ENCODE measurements around the gene LVRN.

Gene LVRN

DNA sequence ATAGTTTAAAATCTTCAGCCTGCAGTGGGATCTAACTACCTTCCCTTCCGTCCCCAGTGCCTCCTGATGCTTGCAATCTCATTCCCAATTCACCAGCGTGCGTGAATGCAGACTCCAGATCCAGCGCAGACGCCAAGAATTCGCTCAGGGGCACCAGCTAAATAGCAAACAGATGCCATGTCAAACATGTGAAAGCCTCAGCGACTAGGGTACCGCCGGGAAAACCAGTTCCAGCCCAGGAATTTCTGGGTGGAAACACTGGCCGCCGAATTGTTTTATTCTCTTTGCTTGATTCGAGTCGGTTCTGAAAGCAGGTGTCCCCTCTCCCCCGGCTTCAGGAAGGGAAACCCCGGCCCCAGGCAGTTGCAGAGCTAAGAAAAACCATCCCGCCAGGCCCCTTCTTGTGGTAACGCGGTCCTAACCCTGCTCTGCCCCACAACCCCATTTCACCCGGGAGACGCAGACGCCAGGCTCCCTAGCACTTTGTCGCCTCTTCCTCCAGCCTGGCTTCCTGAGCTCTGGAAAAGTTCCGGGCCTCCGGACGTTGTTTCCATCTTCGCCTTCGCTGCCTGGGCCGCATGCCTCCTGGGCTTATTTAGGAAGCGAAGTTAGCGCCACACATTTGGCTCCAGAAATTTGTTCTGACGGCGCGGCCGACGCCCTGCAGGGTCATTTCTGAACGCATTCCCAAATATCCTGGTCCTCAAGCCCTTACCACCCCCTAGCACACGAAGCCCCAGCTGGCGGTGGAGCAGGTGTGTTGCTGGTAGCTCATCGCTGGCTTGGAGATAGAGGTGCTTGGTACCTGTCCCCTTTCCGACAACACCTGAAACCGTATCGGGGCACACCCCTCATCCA is 665 bp upstream of the LVRN start:
- no peak for DNase-seq

GRCh38 chr5:115962565-115963402 is 509 bp downstream of the LVRN start:
- peak in 1 of 4 experiments; percentile 19 for DNase-seq

DNA sequence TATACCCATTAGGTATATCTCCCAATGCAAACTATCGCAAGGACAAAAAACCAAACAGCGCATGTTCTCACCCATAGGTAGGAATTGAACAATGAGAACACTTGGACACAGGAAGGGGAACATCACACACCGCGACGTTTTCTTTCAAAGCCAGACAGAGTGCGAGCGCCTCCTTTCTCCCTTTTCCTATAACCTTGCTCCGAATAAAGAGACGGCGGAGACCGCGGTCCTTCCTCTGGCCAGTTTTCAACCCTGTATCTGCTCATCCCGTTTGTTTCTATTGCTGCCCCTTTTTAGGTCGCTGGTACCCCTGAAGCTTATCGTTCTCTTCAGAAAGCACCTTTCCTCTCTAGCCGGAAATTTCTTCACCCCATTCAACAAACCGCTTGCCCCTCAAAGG is 1.3 kb downstream of the LVRN start:
- peak in 1 of 4 experiments; percentile 12 for DNase-seq

- DNase-seq = no peak
These were observed 6.5 kb downstream of the LVRN start for GRCh38 chr5:115968770-115969169.

DNA sequence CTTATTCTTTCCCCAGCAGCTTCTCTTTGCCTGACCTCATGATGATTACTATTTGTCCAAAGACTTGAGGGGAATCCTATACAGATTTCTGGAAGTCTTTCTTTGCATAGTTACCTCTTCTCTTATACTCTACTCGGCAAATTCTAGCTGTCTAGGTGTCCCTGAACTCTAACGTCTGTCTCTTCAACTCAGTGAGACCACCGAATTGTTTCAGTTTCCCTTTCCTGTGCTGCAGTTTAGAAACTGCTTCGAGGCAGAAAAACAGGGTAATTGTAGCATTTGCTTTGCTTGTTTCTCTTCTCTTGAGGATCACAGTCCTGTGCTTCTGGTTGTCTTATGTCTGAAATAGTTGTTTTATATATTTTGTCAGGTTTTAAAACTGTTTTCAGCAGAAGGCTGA is 14.8 kb downstream of the LVRN start:
- no peak for DNase-seq

- DNase-seq = no peak
These were observed 15.7 kb downstream of the LVRN start for GRCh38 chr5:115977988-115978387.

GRCh38 chr5:115978779-115979178 is 16.5 kb downstream of the LVRN start:
- DNase-seq = no peak

DNA sequence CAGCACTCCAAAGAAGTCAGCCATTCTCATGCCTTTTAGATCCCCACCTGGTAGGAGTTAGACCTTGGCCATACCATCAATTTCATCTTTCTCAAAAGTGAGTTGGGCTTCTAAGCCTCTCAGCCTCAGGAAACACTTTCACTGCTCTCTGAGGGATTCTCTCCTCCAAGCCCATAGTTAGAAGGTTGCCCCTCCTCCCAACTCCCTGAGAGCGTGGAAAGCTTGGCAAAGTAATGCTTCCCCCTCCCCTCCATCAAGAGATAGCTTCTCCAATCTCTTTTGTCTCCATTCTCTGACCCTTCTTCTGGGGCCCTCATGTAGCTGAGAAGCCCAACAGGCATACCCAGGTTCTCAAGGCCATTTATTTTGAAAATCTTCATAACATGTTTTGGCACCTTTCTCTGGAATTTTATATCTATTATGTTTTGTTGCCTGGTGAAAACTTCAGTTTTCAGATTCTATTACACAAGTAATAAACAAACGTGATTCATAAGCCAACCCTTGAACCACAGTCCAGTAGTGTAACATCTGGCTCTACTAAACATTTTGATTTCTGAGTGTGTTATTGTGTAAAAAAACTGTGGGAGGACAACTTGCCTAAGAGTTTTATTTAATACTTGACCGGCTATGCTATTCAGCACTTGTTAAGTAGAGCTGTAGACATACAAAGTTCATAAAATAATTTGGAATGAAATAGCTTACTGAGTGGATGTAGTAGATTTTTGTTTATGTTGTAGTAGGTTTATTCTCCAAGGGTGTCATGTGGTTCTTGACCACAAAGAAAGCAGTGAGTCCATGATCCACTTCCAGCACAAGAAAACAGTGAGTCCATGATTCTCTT is 17.1 kb downstream of the LVRN start:
- no peak for DNase-seq

DNA sequence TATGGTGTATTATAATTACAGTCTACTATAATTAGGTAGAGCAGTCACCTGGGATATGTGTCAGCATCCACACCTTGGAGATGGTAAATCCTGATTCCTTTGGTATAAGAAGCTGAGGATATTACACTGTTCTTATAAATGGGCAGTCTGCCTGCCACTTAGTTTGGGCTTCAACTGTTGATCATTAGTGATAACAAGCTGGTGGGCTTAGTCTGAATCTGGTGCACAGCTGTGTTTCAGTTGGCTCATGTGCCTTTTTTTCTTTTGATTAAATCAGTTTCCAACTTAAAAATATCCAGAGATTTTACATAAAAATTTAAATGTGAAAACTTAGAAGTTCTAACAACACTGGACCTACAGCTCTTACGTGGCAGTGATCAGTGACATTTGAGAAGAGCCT is 21.2 kb downstream of the LVRN start:
- no peak for DNase-seq

DNA sequence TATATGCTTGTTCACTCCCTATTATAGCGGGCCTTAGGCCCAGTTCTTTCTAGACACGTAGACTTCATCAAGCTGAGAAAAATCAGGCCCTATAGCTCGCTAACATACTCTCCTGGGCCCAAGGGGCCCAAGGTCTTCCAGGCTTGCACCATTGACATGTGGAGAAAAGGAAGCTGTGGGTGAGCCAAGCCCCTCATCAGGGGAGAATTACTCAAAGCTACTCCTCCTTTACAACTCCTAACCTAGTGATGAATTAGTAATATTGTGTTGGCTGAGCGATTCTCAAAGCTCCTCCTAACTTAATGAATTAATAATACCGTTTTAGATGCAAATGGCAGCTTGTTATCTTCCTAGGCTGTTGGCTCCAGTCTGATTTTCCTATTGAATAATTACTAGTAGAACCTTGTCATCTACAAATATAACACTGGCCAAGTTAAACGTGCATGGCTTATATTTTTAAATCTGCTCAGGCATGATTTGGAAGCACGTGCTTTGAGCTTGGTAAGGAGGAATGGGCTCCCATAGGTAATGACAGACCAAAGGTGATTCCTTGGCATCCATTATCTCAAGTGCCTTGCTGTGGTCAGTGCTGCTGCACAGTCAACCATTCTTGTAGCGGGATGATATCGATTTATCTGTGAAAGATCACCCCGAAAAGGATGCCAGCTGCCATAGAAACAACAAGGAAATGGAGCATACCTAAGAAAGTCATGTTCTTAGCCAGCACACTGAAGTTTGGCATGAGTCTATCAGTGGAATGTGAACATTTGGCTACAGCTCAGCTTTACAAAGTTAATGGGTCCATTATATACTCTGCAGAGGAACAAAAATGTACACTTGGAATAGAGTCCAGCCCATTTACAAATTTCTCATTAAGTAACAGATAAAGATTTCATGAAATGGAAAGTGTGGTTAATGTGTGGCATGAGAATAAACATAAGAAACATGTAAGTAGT is 23.8 kb downstream of the LVRN start:
- DNase-seq = no peak

- no peak for DNase-seq
These were observed 25.7 kb downstream of the LVRN start for GRCh38 chr5:115988002-115988401.

- no peak for DNase-seq
These were observed 30.6 kb downstream of the LVRN start for GRCh38 chr5:115992848-115993350.

- no peak for DNase-seq
These were observed 33.1 kb downstream of the LVRN start for GRCh38 chr5:115995351-115995750.

- no peak for DNase-seq
These were observed 40.0 kb downstream of the LVRN start for GRCh38 chr5:116002116-116002906.

- DNase-seq = no peak
These were observed 42.0 kb downstream of the LVRN start for GRCh38 chr5:116004248-116004647.

GRCh38 chr5:116009806-116010205 is 47.5 kb downstream of the LVRN start:
- DNase-seq = no peak

DNA sequence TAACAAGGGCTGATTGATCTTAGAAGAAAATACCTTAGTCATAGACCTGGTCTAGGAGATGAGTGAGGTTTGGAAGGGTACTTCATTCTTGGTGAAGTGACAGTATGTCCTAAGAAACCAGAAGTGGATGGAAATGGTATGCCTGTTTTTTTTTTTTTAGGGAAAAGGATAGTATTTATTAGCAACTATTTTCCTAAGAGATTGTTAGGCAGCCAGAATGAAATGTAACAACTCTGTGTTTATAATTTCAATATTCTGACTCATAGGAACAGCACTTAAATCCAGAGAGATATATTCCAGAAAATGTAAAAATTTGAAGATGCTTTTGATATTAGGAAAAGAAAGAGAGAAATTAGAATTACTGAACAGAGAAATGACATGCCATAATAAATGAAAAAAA is 48.8 kb downstream of the LVRN start:
- DNase-seq = no peak

DNA sequence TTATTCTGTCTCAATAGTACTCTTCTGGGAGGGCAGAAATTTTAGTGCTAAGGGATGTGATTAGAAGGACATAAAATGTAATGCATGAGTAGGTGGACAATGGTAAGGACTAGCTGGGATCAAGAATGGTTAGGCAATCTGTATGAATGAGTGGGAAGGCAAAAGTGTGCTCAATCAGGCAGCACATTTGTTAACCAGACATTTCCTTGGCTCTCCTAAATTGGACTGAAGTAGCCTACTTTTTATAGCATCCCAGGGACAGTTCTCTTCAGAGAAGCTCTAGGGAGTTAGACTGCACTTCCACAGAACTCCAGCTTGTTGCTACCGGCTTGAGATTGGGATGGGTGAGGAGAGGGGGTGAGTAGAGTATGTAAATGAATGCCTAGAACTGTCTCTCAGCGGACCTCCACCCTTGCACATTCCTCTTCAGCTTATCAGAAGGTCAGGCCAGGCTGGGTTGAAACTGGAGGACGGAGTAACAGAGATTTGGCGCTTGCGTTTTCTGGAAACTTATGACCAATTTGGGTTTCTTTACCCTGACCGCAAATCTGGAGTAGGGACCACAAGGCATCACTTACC is 51.0 kb downstream of the LVRN start:
- no peak for DNase-seq

GRCh38 chr5:116013936-116014335 is 51.7 kb downstream of the LVRN start:
- DNase-seq = no peak

- no peak for DNase-seq
These were observed 61.3 kb downstream of the LVRN start for GRCh38 chr5:116023619-116024018.

Measured in suppressor macrophage (primary cell).